ENCODE data around the gene CCDC85B. TPM values are rescaled to one million over a fixed set of nuclear protein-coding genes. Genes with fewer than 3 reads are reported as not detected.

CCDC85B gene
- total RNA-seq, 4 donors from 2014 or later, result 63.5 to 99.5 (median 84.6) TPM

- Histone ChIP-seq H3K4me3 (no peak overlapping the region), H3K9me3 (peaks cover 0 to 9% (median 3%) of the 10 kb centered on the region in 4 donors), H3K4me1 (peaks cover 25 to 60% (median 52%) of the 10 kb centered on the region in 4 donors), H3K27me3 (no peaks in the 10 kb centered on the region), H3K27ac (replicated peaks in 1 of 4) (peak overlapping the region in 1 of 4 donors; percentile 100), H3K36me3 (peaks cover 22 to 65% (median 60%) of the 10 kb centered on the region in 4 donors)
- DNase-seq (ENCODE audit: extremely low spot score), result no peak
- 78% methylated on average over 11 of the region's 15 CpGs for WGBS
- intact Hi-C loops (cut with DNase I), result no loop called here
- TF ChIP-seq, protein P1, sequence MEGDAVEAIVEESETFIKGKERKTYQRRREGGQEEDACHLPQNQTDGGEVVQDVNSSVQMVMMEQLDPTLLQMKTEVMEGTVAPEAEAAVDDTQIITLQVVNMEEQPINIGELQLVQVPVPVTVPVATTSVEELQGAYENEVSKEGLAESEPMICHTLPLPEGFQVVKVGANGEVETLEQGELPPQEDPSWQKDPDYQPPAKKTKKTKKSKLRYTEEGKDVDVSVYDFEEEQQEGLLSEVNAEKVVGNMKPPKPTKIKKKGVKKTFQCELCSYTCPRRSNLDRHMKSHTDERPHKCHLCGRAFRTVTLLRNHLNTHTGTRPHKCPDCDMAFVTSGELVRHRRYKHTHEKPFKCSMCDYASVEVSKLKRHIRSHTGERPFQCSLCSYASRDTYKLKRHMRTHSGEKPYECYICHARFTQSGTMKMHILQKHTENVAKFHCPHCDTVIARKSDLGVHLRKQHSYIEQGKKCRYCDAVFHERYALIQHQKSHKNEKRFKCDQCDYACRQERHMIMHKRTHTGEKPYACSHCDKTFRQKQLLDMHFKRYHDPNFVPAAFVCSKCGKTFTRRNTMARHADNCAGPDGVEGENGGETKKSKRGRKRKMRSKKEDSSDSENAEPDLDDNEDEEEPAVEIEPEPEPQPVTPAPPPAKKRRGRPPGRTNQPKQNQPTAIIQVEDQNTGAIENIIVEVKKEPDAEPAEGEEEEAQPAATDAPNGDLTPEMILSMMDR (IDR thresholded peaks at IDR 0.05), result no peak
- TF ChIP-seq POLR2A (IDR thresholded peaks at IDR 0.05; ENCODE audit: low read depth) (no peak), POLR2AphosphoS5 (IDR thresholded peaks at IDR 0.05) (no peak), EP300 (IDR thresholded peaks at IDR 0.05) (no peak)
Observed at GRCh38 chr11:65854852-65855837, 35.3 kb upstream of the CCDC85B start.

DNA sequence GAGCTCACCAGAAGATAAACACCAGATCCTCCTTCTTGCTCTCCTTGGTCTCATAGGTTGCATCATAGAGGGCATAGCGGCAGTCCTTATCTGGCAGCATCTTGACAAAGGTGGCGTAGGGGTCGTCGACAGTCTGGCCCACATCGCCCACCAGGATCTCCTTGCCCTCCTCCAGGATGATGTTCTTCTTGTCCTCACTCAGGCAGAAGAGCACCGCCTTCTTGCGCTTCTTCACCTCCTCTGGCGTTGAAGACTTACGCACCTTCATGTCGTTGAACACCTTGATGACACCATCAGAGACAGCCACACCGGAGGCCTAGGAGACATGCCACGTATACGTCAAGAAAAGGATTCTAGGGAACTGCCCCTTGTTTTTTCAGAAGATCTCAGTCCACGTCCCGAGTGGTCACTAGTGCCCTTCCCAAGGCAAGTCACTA, 34.5 kb upstream of the CCDC85B start:
- intact Hi-C loops (cut with DNase I), result no loop called here
- Histone ChIP-seq H3K4me3 (peak overlapping the region; percentile 98 to 100 (median 99)), H3K9me3 (peaks cover 0 to 8% (median 3%) of the 10 kb centered on the region in 4 donors), H3K27me3 (no peaks in the 10 kb centered on the region), H3K4me1 (peaks cover 25 to 61% (median 54%) of the 10 kb centered on the region in 4 donors), H3K27ac (replicated peaks in 1 of 4) (peak overlapping the region in 2 of 4 donors; percentile 98 to 100), H3K36me3 (peaks cover 22 to 59% (median 53%) of the 10 kb centered on the region in 4 donors)
- DNase-seq (ENCODE audit: extremely low spot score), result no peak
- 77% methylated on average over 15 of the region's 15 CpGs for WGBS
- TF ChIP-seq, protein P1 (IDR thresholded peaks at IDR 0.05), result no peak
- TF ChIP-seq POLR2A (IDR thresholded peaks at IDR 0.05; ENCODE audit: low read depth), result no peak
- TF ChIP-seq EP300 (IDR thresholded peaks at IDR 0.05), result no peak
- TF ChIP-seq POLR2AphosphoS5 (IDR thresholded peaks at IDR 0.05), result no peak

GRCh38 chr11:65856689-65857499, 33.6 kb upstream of the CCDC85B start:
- H3K4me1 ChIP-seq, result peaks cover 34 to 70% (median 64%) of the 10 kb centered on the region in 4 donors
- intact Hi-C loops (cut with DNase I), result no loop called here
- no peaks in the 10 kb centered on the region for H3K9me3 ChIP-seq
- peak overlapping the region; percentile 98 to 100 (median 98) for H3K27ac ChIP-seq (replicated peaks in 1 of 4)
- peak overlapping the region; percentile 98 to 100 (median 99) for H3K4me3 ChIP-seq
- DNase-seq (ENCODE audit: extremely low spot score), result peak; percentile 96
- TF ChIP-seq, protein P1 (IDR thresholded peaks at IDR 0.05), result no peak
- peak; percentile 72 for TF ChIP-seq EP300 (IDR thresholded peaks at IDR 0.05)
- TF ChIP-seq POLR2A (IDR thresholded peaks at IDR 0.05; ENCODE audit: low read depth), result peak; percentile 78
- TF ChIP-seq POLR2AphosphoS5 (IDR thresholded peaks at IDR 0.05), result peak; percentile 84 to 90
- 5% methylated on average over 26 of the region's 57 CpGs for WGBS
- no peaks in the 10 kb centered on the region for H3K27me3 ChIP-seq
- H3K36me3 ChIP-seq, result peaks cover 22 to 56% (median 47%) of the 10 kb centered on the region in 4 donors

GRCh38 chr11:65857500-65857852, 33.0 kb upstream of the CCDC85B start:
- peaks cover 40 to 75% (median 67%) of the 10 kb centered on the region in 4 donors for H3K4me1 ChIP-seq
- intact Hi-C loops (cut with DNase I), result no loop called here
- DNase-seq (ENCODE audit: extremely low spot score), result no peak

More at GRCh38 chr11:65857500-65857852, 33.0 kb upstream of the CCDC85B start:
- Histone ChIP-seq H3K27me3 (no peaks in the 10 kb centered on the region), H3K4me3 (peak overlapping the region; percentile 98 to 100 (median 99)), H3K9me3 (no peaks in the 10 kb centered on the region), H3K36me3 (peaks cover 25 to 56% (median 47%) of the 10 kb centered on the region in 4 donors), H3K27ac (replicated peaks in 1 of 4) (peak overlapping the region; percentile 98 to 100 (median 98))
- TF ChIP-seq POLR2A (IDR thresholded peaks at IDR 0.05; ENCODE audit: low read depth) (no peak), EP300 (IDR thresholded peaks at IDR 0.05) (no peak), POLR2AphosphoS5 (IDR thresholded peaks at IDR 0.05) (no peak)
- TF ChIP-seq, protein P1 (IDR thresholded peaks at IDR 0.05), result no peak
- WGBS, result 0% methylated on average over 2 of the region's 49 CpGs

All from esophagus muscularis mucosa (tissue), 4 donors.